Cardiac fibroblast (primary cell): ENCODE data around the gene UBE2J2.
"Not testable (repeated sequence)": the region's sequence is repeated elsewhere in the genome, so short reads cannot be mapped to it uniquely, and the experiment has no call there.

Experiments
- DNase-seq, 2 donors: peaks; one replicate each; pipeline versions ENCODE4 v3.0.0 to v3.0.0-alpha.2; 2010; ENCODE audit warnings: low read depth in 2 of 2
- H3K4me3 ChIP-seq, 2 donors: replicated peaks in 1 of 2; 1 replicate in 1 of 2; 2 replicates in 1 of 2; pipeline ENCODE4 v1.5.1; 2011; ENCODE audit warnings: low read depth in 2 of 2, low read length in 2 of 2, mild to moderate bottlenecking in 2 of 2, moderate library complexity in 1 of 2
- TF ChIP-seq, protein P1 (sequence below): IDR thresholded peaks from one replicate; pipeline ENCODE4 v1.5.1; 2011; ENCODE audit warnings: low read depth, mild to moderate bottlenecking, low read length, inconsistent platforms

The UBE2J2 gene

DNA sequence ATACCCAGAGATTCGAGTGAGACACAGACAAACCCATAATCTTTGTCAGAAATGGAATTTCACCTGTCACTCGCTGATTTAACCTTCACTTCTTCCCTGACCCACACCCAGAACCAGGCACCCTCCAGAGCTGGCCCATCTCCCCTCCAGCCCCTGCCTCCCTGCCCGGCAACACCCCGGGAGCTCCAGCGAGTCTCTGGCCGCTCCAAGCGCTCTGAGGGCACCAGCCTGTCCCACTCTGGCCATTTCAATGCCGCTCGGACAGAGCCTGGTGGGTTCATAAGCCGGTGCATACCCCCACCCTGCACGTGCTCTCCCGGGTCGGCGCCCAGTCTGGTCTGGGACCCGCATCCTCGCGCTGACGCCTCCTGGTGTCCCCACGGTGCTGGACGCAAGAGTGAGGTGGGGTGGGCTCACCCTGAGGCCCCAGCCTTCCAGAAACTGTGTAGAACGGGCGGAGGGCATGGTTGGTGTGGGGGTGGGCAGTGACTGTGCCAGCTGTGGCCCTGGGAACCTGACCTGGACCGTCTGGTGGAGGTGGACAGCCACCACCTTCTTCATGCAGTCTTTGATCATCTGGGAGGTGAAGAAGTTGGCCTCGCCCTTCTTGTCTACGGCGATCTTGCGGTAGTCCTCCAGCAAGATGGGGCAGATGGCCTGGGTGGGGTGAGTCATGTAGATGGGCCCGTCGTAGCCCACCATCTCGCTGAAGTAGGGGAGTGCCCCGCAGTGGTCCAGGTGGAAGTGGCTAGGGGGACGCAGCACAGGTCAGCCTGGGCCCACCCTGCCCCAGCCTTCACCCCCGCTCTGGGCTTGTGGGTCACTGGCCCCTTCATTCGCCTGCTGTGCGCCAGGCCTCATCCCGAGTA lies 45.4 kb upstream of the UBE2J2 start:
- no peak overlapping the region for H3K4me3 ChIP-seq
- TF ChIP-seq, protein P1, sequence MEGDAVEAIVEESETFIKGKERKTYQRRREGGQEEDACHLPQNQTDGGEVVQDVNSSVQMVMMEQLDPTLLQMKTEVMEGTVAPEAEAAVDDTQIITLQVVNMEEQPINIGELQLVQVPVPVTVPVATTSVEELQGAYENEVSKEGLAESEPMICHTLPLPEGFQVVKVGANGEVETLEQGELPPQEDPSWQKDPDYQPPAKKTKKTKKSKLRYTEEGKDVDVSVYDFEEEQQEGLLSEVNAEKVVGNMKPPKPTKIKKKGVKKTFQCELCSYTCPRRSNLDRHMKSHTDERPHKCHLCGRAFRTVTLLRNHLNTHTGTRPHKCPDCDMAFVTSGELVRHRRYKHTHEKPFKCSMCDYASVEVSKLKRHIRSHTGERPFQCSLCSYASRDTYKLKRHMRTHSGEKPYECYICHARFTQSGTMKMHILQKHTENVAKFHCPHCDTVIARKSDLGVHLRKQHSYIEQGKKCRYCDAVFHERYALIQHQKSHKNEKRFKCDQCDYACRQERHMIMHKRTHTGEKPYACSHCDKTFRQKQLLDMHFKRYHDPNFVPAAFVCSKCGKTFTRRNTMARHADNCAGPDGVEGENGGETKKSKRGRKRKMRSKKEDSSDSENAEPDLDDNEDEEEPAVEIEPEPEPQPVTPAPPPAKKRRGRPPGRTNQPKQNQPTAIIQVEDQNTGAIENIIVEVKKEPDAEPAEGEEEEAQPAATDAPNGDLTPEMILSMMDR = no peak
- no peak for DNase-seq

GRCh38 chr1:1318131-1318652 lies 44.5 kb upstream of the UBE2J2 start:
- peak; percentile 96 to 97 for DNase-seq
- no peak overlapping the region for H3K4me3 ChIP-seq
- TF ChIP-seq, protein P1 = no peak

DNA sequence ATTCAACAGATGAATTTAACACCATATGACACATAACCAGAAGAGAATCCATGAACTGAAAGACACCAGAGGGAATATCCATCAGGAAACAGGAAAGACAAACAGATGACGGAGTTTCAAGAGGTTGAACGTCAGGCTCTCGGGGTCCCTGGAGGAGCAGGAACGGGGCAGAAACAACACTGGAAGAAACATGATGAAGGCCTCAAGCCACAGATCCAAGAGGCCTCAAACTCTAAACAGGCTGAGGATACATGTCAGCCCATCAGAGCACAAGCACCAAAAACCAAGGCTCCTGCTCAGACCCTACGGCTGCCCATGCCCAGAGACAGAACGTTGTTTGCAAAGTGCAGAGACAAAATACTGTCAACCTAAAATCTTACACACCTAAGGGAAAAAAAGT lies 43.8 kb upstream of the UBE2J2 start:
- no peak for DNase-seq
- H3K4me3 ChIP-seq = no peak overlapping the region
- TF ChIP-seq, protein P1 = no peak

GRCh38 chr1:1316199-1316598 lies 42.5 kb upstream of the UBE2J2 start:
- not testable (repeated sequence) for H3K4me3 ChIP-seq, DNase-seq

DNA sequence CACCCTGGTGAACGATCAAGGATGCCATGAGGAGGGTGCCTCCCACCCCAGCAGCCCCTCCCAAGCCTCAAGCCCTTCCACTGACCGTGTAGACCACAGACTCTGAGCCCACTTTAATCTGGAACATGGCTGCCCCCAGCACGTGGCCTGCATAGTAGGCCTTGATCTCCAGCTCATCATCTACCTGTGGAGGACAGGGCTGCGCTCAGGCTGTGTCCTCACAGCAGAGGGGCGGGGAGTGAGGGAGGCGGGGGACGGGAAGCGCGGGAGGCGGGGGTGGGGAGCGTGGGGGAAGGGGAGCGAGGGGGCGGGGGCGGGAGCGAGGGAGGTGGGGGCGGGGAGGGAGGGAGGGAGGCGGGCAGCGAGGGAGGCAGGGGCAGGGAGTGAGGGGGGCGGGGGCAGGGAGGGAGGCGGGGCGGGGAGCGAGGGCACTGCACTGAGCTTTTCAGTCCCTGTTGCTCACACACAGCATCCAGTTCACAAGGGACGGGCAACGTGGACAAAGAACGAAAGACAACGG lies 41.8 kb upstream of the UBE2J2 start:
- TF ChIP-seq, protein P1 = no peak
- H3K4me3 ChIP-seq = no peak overlapping the region
- DNase-seq = no peak

DNA sequence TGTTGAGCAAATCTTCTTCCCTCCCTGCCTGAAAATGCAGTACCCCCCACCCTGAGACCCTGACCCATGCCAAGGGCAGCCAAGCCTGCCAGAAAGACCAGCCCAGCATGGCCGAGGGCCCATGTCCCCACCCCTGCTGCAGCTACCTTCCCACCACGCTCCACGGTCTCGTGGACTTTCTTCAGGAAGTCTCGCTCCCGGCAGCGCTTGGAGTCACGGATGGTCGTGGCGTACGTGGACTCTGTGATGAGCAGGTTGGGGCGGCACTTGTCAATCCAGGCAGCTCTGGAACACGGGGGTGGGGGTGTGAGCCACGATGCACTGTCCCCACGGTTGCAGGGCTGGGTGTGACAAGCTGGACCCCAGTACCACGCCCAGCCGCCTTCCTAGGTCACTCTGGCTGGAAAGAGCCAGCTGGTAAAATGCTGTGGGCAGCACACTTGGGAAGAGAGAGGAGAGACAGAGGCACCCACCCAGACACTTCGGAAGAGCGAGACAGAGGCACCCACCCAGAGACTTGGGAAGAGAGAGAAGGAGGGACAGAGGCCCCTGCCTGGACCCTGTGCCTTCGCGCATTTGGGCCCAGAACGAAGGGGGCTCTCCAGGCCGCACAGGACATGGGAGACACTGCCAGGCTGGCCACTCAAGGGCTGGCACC lies 41.2 kb upstream of the UBE2J2 start:
- TF ChIP-seq, protein P1 = no peak
- DNase-seq = no peak
- H3K4me3 ChIP-seq = no peak overlapping the region

GRCh38 chr1:1314237-1314586 lies 40.6 kb upstream of the UBE2J2 start:
- DNase-seq = no peak
- no peak overlapping the region for H3K4me3 ChIP-seq
- TF ChIP-seq, protein P1 = no peak
